ENCODE results near the gene MAPK1.
"Not testable (repeated sequence)": the region's sequence is repeated elsewhere in the genome, so short reads cannot be mapped to it uniquely, and the experiment has no call there.

The MAPK1 gene

GRCh38 chr22:21848057-21848456 lies 19.4 kb downstream of the MAPK1 start:
- not testable (repeated sequence) for DNase-seq (ENCODE audit: low read depth, low spot score)

DNA sequence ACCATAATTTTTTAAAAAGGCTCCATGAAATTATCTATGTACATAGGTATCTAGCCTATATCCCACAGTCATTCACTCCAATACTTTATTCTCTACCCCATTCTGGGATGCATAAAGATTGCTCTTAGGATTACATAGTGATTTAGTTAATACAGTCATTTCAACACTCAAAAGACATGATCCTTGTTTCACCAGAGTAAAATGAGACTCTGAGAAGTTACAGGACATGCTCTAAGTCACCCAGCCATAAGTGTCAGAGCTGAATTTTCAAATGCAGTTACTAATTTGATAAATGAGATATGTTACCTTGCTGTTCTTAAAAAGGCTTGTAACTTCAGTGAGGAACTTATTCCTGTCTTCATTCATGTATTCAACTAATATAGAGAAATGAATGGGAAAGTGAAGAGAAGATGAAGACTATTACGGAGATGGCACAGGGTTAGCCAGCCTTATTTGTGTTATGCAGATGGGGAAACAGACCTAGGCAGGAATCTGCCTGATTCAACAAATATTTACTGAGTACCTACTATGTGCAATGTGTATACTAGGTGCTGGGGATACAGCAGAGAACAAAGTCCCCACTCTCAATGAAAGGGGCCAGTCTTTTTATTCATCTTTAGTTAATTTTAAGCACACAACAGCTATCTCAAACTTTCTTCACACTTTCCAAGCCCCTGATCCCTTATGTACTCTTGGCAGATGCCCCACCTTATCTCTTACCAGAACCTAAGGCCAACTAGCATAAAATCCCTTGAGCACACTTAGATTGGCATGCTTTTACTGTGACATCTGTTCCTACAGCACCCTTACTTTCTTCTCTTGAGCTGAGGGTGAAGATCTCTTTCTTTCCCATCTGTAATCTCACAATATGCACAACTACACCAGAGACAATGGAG lies 21.6 kb downstream of the MAPK1 start:
- no peak for DNase-seq (ENCODE audit: low read depth, low spot score)

- DNase-seq (ENCODE audit: low read depth, low spot score): no peak
These were observed 24.5 kb downstream of the MAPK1 start for GRCh38 chr22:21842946-21843345.

- no peak for DNase-seq (ENCODE audit: low read depth, low spot score)
These were observed 26.0 kb downstream of the MAPK1 start for GRCh38 chr22:21841422-21841821.

- no peak for DNase-seq (ENCODE audit: low read depth, low spot score)
These were observed 27.1 kb downstream of the MAPK1 start for GRCh38 chr22:21840236-21840823.

DNA sequence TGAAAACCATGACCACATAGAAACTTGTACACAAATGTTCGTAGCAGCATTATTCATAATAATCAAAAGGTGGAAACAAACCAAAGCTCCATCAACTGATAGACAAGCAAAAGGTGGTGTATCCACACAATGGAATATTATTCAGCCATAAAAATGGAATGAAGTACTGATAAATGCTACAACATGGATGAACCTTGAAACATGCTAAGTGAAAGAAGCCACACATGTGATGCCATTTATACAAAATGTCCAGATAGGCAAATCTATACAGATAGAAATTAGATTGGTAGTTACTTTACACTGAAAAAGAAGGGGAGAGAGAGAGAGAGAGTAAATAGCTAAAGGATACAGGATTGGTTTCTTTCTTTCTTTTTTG lies 27.7 kb downstream of the MAPK1 start:
- DNase-seq (ENCODE audit: low read depth, low spot score): no peak

DNA sequence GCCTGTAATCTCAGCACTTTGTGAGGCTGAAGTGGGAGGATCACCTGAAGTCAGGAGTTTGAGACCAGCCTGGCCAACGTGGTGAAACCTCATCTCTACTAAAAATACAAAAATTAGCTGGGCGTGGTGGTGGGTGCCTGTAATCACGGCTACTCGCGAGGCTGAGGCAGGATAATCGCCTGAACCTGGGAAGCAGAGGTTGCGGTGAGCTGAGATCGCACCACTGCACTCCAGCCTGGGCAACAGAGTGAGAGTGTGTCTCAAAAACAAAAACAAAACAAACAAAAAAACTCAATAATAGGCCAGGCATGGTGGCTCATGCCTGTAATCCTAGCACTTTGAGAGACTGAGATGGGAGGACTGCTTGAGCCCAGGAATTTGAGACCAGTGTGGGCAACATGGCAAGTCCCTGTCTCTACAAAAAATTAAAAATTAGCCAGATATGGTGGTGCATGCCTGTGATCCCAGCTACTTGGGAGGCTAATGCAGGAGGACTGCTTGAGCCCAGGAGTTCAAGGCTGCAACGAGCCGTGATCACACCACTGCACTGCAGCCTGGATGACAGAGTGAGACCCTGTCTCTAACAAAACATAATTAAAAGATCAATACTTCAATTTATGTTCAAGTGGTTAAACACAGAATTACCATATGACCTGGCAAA lies 28.2 kb downstream of the MAPK1 start:
- DNase-seq (ENCODE audit: low read depth, low spot score): not testable (repeated sequence)

DNA sequence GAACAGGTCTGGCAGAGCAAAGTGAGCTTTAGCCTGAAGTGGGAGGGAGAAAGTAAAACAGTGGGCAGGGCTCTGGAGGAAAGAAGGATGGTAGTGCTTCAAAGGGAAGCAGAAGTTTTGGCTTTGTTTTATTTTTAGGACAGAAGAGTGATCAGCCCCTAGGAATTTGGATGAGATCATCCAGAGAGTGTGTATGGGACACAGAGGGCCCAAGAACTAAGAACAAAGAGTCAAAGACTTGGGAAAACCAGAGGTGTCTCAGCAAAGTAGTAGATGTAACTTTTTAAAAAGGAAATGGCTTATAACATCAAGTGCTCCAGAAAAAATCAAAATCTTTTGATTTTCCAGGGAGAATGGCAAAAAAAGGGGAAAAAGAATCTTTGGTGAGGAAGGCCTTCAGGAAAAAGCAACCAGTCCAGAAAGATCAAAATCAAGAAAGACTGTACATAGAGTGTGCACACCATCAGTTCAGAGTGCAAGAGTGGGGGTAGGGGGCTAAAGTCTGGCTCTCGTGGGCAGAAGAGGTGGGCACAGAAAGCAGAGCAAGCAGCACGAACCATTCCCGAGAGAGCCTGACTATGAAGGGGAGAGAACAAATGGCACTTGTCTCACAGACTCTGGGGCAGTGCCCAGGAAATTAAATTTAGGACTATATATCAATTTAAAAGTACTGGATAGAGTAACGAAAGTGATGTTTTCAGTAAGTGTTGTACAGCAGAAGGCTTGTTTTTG lies 30.0 kb downstream of the MAPK1 start:
- DNase-seq (ENCODE audit: low read depth, low spot score): peak; percentile 85

GRCh38 chr22:21836486-21836885 lies 31.0 kb downstream of the MAPK1 start:
- DNase-seq (ENCODE audit: low read depth, low spot score): not testable (repeated sequence)

DNA sequence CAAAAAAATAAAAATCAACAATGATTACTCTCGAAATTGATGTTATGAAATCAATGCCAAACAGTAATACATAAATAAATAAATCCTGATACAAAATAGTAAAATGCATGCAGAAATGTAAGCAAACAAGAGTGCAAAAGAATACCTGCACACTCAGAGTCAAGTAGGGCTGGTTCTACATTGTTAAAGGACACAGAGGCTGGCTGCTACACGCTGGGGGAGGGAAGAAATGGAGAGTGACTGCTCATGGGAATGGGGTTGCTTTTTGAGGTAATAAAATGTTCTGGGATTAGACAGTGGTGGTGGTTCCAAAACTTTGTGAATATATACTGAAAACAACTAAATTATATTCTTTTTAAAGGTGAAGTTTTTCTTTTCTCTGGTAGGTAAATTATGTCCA lies 32.1 kb downstream of the MAPK1 start:
- DNase-seq (ENCODE audit: low read depth, low spot score): no peak

DNA sequence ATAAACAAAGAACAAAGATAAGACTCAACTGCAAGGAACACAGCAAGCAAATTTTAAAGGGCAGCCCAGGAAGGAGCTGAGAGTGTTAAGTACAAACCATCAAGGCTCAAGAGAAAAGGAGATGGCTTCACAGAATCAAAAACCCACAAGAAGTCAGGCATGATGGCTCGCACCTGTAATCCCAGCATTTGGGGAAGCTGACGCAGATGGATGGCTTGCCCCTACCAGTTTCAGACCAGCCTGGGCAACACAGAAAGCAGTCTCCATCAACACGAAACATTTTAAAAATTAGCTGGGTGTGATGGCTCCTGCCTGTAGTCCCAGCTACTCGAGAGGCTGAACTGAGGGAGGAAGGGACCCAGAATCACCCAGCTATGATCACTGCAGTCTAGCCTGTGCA lies 32.6 kb downstream of the MAPK1 start:
- DNase-seq (ENCODE audit: low read depth, low spot score): no peak

GRCh38 chr22:21832291-21833290 lies 34.9 kb downstream of the MAPK1 start:
- peak; percentile 26 for DNase-seq (ENCODE audit: low read depth, low spot score)

DNA sequence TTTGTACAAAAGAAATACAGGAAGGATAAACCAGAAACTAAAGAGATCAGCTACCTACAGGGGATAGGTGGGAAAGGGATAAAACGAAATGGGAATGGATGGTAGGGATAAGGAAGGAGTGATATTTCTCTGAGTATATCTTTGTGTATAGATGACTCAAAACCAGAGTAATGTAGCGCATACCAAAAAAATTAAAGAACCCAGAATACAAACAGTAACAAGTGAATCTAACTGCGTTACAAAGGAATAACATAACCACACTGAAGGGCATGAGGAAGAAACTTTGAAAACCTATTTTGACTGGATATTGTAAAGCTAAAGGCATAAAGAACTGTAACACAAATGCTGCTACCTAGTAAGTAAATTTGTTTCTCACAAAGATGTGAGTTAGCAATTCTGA lies 37.9 kb downstream of the MAPK1 start:
- no peak for DNase-seq (ENCODE audit: low read depth, low spot score)

DNA sequence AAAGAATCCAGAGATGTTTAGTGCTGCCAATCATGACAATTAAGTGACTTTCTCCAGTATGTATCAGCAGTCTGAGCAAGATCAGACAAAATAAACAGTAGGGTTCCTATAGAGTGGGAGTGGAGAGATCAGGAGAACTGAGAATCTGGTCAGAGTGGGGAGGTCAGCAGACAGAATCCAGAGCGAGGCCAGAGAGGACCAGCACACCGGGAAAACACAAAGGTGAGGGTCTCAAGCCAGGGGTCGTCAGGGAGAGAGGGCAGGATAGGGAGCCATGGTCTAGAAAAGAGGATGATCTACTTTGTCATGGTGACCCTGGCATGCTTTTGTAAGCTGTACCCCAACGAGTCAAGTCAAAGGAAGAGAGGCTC lies 39.2 kb downstream of the MAPK1 start:
- DNase-seq (ENCODE audit: low read depth, low spot score): no peak

DNA sequence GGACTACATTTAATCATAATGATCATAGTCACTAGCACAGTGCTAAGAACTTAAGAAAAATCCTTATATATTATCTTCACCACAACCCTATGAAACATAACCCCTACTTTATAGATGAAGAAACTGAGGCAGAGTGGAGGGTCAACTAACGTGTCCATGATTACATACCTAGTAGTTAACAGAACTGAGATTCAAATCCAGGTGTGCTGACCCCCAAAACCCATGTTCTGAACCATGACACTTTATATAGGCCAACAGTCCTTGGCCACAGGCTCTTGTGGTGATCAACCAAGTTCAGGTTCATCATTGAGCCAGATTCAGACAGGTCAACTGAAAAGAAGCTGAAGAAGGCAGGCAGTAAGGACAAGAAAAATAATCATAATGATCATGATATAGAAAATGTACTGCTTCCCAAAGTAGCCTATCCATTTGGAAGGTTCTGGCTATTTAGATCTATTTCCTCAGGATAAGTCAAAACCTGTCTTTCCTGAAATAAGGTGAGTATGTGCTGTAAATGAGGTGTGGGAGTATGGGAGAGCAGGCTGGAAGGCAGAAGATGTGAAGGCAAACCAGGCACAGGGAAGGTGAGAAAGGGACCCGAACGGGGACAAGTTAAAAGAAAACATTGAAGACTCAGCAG lies 39.7 kb downstream of the MAPK1 start:
- DNase-seq (ENCODE audit: low read depth, low spot score): no peak

- DNase-seq (ENCODE audit: low read depth, low spot score): no peak
These were observed 41.2 kb downstream of the MAPK1 start for GRCh38 chr22:21826204-21826603.

DNA sequence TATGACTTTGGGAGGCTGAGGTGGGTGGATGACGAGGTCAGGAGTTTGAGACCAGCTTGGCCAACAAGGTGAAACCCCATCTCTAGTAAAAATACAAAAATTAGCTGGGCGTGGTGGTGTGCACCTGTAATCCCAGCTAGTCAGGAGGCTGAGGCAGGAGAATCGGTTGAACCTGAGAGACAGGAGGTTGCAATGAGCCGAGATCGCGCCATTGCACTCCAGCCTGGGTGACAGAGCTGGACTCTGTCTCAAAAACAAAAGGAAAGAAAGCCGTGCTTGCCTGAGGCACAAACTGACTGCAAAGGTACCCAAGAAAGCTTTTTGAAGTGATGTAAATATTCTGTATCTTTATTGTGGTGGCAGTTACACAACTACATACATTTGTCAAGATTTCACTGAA lies 42.5 kb downstream of the MAPK1 start:
- DNase-seq (ENCODE audit: low read depth, low spot score): not testable (repeated sequence)

DNA sequence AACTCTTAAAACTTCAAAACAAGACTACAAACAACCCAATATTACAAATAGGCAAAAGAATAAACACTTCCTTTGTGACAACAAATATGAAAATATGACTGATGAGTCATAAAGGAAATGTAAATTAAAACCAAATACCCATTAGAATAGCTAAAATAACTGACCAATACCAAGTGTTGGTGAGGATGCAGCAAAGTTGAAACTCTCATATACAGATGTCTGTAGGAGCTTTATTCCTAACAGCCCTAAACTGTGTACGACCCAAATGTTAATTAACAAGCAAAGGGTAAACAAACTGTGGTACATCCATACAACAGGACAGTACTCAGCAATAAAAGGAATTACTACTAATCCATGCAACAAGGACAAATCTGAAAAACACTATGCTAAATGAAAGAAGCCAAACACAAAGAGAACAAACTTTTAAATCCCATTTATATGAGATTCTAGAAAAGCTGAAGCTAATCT lies 43.0 kb downstream of the MAPK1 start:
- DNase-seq (ENCODE audit: low read depth, low spot score): no peak

DNA sequence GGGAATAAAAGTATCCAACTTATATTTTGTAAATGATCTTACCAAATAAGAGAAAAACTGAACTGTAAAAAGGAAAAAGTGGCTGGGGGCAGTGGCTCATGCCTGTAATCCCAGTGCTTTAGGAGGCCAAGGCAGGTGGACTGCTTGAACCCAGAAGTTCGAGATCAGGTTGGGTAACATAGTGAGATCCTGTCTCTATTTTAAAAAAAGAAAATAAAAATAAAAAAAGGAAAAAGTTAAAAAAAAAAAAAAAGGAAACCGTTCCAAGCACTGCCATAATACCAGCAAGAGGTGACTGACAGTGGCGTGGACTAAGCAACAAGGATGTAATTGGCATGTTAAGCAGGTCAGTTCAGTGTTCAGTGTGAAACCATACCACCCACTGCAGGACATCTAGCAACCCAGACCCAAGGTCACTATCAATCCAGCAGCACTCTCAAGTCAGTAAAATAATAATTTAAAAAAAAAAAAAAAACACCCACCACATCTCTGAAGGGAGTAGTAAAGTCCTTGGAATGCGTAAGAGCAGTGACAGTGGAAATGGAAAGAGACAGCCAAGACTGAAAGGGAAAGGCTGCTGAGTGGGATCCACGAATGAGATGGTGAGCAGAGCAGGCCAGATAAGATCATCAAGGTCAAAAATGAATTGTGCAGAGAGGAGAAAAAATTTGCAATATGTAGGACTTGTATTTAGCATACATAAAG lies 43.6 kb downstream of the MAPK1 start:
- DNase-seq (ENCODE audit: low read depth, low spot score): no peak
